ENCODE measurements around the gene FAM149A.

DNA sequence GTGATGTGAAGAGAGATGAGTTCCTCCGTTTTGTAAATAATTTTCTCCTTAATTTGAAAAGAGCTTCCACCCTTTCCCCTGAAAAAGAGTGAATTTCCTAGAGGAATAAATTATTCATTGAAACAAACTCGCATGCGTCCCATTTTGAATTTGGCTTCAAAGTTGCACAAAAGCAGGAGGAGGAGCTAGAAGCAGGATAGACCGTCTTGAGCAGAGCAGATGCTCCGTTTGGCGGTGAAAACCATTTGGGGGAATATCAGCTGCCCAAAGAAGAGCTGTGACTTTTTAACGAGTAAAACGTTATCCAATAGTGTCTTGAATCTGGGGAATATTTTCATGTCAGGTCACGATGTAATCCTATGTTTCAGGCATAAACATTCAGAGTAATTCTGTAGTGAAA, 42.0 kb downstream of the FAM149A start:
- TF ChIP-seq EZH2phosphoT487 (IDR thresholded peaks at IDR 0.05; ENCODE audit: unreplicated experiment) (no peak), EZH2 (IDR thresholded peaks at IDR 0.05; ENCODE audit: low read depth, unreplicated experiment) (no peak), JUNB (IDR thresholded peaks at IDR 0.05; ENCODE audit: unreplicated experiment) (no peak)
- TF ChIP-seq, protein P1, sequence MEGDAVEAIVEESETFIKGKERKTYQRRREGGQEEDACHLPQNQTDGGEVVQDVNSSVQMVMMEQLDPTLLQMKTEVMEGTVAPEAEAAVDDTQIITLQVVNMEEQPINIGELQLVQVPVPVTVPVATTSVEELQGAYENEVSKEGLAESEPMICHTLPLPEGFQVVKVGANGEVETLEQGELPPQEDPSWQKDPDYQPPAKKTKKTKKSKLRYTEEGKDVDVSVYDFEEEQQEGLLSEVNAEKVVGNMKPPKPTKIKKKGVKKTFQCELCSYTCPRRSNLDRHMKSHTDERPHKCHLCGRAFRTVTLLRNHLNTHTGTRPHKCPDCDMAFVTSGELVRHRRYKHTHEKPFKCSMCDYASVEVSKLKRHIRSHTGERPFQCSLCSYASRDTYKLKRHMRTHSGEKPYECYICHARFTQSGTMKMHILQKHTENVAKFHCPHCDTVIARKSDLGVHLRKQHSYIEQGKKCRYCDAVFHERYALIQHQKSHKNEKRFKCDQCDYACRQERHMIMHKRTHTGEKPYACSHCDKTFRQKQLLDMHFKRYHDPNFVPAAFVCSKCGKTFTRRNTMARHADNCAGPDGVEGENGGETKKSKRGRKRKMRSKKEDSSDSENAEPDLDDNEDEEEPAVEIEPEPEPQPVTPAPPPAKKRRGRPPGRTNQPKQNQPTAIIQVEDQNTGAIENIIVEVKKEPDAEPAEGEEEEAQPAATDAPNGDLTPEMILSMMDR (conservative IDR thresholded peaks at IDR 0.05; ENCODE audit: low read depth in 2 of 2) = no peak
- TF ChIP-seq, protein P2, sequence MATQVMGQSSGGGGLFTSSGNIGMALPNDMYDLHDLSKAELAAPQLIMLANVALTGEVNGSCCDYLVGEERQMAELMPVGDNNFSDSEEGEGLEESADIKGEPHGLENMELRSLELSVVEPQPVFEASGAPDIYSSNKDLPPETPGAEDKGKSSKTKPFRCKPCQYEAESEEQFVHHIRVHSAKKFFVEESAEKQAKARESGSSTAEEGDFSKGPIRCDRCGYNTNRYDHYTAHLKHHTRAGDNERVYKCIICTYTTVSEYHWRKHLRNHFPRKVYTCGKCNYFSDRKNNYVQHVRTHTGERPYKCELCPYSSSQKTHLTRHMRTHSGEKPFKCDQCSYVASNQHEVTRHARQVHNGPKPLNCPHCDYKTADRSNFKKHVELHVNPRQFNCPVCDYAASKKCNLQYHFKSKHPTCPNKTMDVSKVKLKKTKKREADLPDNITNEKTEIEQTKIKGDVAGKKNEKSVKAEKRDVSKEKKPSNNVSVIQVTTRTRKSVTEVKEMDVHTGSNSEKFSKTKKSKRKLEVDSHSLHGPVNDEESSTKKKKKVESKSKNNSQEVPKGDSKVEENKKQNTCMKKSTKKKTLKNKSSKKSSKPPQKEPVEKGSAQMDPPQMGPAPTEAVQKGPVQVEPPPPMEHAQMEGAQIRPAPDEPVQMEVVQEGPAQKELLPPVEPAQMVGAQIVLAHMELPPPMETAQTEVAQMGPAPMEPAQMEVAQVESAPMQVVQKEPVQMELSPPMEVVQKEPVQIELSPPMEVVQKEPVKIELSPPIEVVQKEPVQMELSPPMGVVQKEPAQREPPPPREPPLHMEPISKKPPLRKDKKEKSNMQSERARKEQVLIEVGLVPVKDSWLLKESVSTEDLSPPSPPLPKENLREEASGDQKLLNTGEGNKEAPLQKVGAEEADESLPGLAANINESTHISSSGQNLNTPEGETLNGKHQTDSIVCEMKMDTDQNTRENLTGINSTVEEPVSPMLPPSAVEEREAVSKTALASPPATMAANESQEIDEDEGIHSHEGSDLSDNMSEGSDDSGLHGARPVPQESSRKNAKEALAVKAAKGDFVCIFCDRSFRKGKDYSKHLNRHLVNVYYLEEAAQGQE (IDR thresholded peaks at IDR 0.05; ENCODE audit: unreplicated experiment) = no peak
